Suprapubic skin (tissue), 4 donors: Measurements from ENCODE around the gene ABCA7.

ENCODE experiments used
- EP300 ChIP-seq: sonication (generic); formaldehyde crosslinking; IDR thresholded peaks from one replicate; pipeline ENCODE4 v1.6.1; 2017; ENCODE audit warnings: antibody characterized with exemption
- POLR2AphosphoS5 ChIP-seq, 3 donors: sonication (generic); formaldehyde crosslinking; IDR thresholded peaks; one replicate each; pipeline ENCODE4 v1.6.1; 2017; ENCODE audit warnings: antibody characterized with exemption in 3 of 3
- TF ChIP-seq, protein P1 (sequence below), 2 donors: fragments of 200-600 bp in 1 of 2; fragments of 450-650 bp in 1 of 2; sonication (generic) in 1 of 2; IDR thresholded peaks; one replicate each; pipeline ENCODE4 v1.5.1; 2016 to 2019; ENCODE audit warnings: antibody characterized with exemption in 2 of 2, mild to moderate bottlenecking in 1 of 2, moderate library complexity in 1 of 2

DNA sequence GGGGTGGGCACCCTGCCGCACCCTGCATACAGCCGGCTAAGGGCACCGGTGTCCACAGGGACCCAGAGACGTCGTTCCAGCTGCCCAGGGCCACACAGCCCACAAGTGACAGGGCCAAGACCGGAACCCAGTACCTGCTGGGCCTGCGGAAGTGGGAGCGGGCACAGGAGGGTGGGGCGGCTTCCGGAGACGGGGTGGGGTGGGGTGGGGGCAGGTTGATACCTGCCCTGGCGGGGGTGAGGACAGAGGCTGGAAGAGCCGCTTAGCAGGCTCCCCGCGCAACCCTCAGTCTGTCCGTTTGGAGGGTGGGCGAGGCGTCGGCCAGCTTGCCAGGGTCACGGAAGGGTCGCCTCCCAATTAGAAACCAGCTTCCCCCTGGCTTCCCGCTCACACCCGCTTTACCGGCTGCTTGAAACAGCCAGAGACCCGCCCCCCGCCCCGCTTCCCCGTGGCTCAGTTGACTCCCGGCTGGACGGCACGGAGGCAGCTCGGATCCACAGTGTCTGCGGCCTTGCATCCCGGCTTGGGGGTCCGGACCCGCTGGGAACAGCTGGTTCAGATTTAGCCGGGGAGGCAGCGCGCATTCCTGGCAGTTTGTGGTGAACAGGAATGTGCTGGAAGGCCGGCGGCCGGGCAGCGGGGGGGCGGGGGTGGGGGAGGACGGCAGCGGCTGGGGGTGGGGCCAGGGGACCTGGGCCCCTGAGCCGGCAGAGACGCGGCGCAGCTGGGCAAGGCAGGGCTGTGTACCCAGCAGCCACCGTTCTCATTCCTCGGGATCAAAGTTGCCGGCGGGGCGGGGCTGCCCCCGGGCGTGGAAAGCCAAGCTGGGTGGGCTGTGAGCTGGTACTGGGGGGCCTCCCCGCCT, 11.6 kb upstream of the ABCA7 start:
- TF ChIP-seq EP300: no peak
- TF ChIP-seq, protein P1, sequence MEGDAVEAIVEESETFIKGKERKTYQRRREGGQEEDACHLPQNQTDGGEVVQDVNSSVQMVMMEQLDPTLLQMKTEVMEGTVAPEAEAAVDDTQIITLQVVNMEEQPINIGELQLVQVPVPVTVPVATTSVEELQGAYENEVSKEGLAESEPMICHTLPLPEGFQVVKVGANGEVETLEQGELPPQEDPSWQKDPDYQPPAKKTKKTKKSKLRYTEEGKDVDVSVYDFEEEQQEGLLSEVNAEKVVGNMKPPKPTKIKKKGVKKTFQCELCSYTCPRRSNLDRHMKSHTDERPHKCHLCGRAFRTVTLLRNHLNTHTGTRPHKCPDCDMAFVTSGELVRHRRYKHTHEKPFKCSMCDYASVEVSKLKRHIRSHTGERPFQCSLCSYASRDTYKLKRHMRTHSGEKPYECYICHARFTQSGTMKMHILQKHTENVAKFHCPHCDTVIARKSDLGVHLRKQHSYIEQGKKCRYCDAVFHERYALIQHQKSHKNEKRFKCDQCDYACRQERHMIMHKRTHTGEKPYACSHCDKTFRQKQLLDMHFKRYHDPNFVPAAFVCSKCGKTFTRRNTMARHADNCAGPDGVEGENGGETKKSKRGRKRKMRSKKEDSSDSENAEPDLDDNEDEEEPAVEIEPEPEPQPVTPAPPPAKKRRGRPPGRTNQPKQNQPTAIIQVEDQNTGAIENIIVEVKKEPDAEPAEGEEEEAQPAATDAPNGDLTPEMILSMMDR (IDR thresholded peaks at IDR 0.05): no peak
- peak in 1 of 3 donors; percentile 17 for TF ChIP-seq POLR2AphosphoS5 (IDR thresholded peaks at IDR 0.05)
